Measurements from ENCODE around the gene SHE. TPM values are rescaled to one million over a fixed set of nuclear protein-coding genes. Genes with fewer than 3 reads are reported as not detected.

Gene SHE
- total and polyA plus RNA-seq, 9 donors = 7.3 to 10.4 (median 8.4) TPM

- H3K4me3 ChIP-seq (ENCODE audit: low read length) = no peak overlapping the region
- H3K27me3 ChIP-seq (ENCODE audit: control insufficient read depth, insufficient read depth, low read length) = peaks cover 5% of the 10 kb centered on the region
- H3K4me1 ChIP-seq (ENCODE audit: control insufficient read depth, insufficient read depth, low read length) = peaks cover 9% of the 10 kb centered on the region
- H3K36me3 ChIP-seq (ENCODE audit: control insufficient read depth, insufficient read depth, low read length) = no peaks in the 10 kb centered on the region
- H3K27ac ChIP-seq (ENCODE audit: low read length) = no peak overlapping the region
- DNase-seq = no peak
- no peaks in the 10 kb centered on the region for H3K9me3 ChIP-seq (replicated peaks; ENCODE audit: control insufficient read depth, low read depth, low read length)
- 93% methylated on average over 15 of the region's 15 CpGs for WGBS (ENCODE audit: insufficient coverage)
These were observed 66.5 kb downstream of the SHE start for GRCh38 chr1:154435599-154436200.

- DNase-seq = peak; percentile 81
These were observed 67.7 kb downstream of the SHE start for GRCh38 chr1:154434346-154435085.

GRCh38 chr1:154433161-154433764 lies 68.9 kb downstream of the SHE start:
- Histone ChIP-seq H3K27ac (ENCODE audit: low read length) (no peak overlapping the region), H3K4me3 (ENCODE audit: low read length) (no peak overlapping the region), H3K27me3 (ENCODE audit: control insufficient read depth, insufficient read depth, low read length) (peaks cover 13% of the 10 kb centered on the region), H3K4me1 (ENCODE audit: control insufficient read depth, insufficient read depth, low read length) (peaks cover 26% of the 10 kb centered on the region), H3K36me3 (ENCODE audit: control insufficient read depth, insufficient read depth, low read length) (no peaks in the 10 kb centered on the region), H3K9me3 (replicated peaks; ENCODE audit: control insufficient read depth, low read depth, low read length) (no peaks in the 10 kb centered on the region)
- WGBS (ENCODE audit: insufficient coverage) = 83% methylated on average over 4 of the region's 9 CpGs
- DNase-seq = no peak

More at GRCh38 chr1:154434346-154435085, 67.7 kb downstream of the SHE start:
- WGBS (ENCODE audit: insufficient coverage) = 23% methylated on average over 10 of the region's 18 CpGs
- Histone ChIP-seq H3K4me1 (ENCODE audit: control insufficient read depth, insufficient read depth, low read length) (peaks cover 17% of the 10 kb centered on the region), H3K9me3 (replicated peaks; ENCODE audit: control insufficient read depth, low read depth, low read length) (no peaks in the 10 kb centered on the region), H3K27ac (ENCODE audit: low read length) (peak overlapping the region; percentile 38), H3K4me3 (ENCODE audit: low read length) (no peak overlapping the region), H3K36me3 (ENCODE audit: control insufficient read depth, insufficient read depth, low read length) (no peaks in the 10 kb centered on the region), H3K27me3 (ENCODE audit: control insufficient read depth, insufficient read depth, low read length) (peaks cover 11% of the 10 kb centered on the region)

- Histone ChIP-seq H3K27ac (ENCODE audit: low read length) (no peak overlapping the region), H3K36me3 (ENCODE audit: control insufficient read depth, insufficient read depth, low read length) (no peaks in the 10 kb centered on the region)
- DNase-seq = no peak
These were observed 70.4 kb downstream of the SHE start for GRCh38 chr1:154431586-154432373.

GRCh38 chr1:154430903-154431302 lies 71.3 kb downstream of the SHE start:
- Histone ChIP-seq H3K9me3 (replicated peaks; ENCODE audit: control insufficient read depth, low read depth, low read length) (no peaks in the 10 kb centered on the region), H3K4me1 (ENCODE audit: control insufficient read depth, insufficient read depth, low read length) (peaks cover 37% of the 10 kb centered on the region), H3K36me3 (ENCODE audit: control insufficient read depth, insufficient read depth, low read length) (no peaks in the 10 kb centered on the region), H3K4me3 (ENCODE audit: low read length) (no peak overlapping the region), H3K27ac (ENCODE audit: low read length) (no peak overlapping the region), H3K27me3 (ENCODE audit: control insufficient read depth, insufficient read depth, low read length) (peaks cover 12% of the 10 kb centered on the region)
- peak; percentile 30 for DNase-seq
- 29% methylated on average over 10 of the region's 11 CpGs for WGBS (ENCODE audit: insufficient coverage)

More at GRCh38 chr1:154431586-154432373, 70.4 kb downstream of the SHE start:
- Histone ChIP-seq H3K9me3 (replicated peaks; ENCODE audit: control insufficient read depth, low read depth, low read length) (no peaks in the 10 kb centered on the region), H3K4me1 (ENCODE audit: control insufficient read depth, insufficient read depth, low read length) (peaks cover 37% of the 10 kb centered on the region), H3K4me3 (ENCODE audit: low read length) (no peak overlapping the region), H3K27me3 (ENCODE audit: control insufficient read depth, insufficient read depth, low read length) (peaks cover 13% of the 10 kb centered on the region)
- WGBS (ENCODE audit: insufficient coverage) = 80% methylated on average over 10 of the region's 10 CpGs

- Histone ChIP-seq H3K4me3 (ENCODE audit: low read length) (no peak overlapping the region), H3K36me3 (ENCODE audit: control insufficient read depth, insufficient read depth, low read length) (no peaks in the 10 kb centered on the region), H3K27me3 (ENCODE audit: control insufficient read depth, insufficient read depth, low read length) (peaks cover 11% of the 10 kb centered on the region), H3K9me3 (replicated peaks; ENCODE audit: control insufficient read depth, low read depth, low read length) (no peaks in the 10 kb centered on the region), H3K27ac (ENCODE audit: low read length) (no peak overlapping the region), H3K4me1 (ENCODE audit: control insufficient read depth, insufficient read depth, low read length) (peaks cover 37% of the 10 kb centered on the region)
- DNase-seq = no peak
- WGBS (ENCODE audit: insufficient coverage) = 55% methylated on average over 7 of the region's 17 CpGs
These were observed 72.2 kb downstream of the SHE start for GRCh38 chr1:154429841-154430611.

Other genes starting within 250 kb of the SHE start
- 88.2 TPM for gene HAX1, start 229.8 kb downstream of the SHE start, total RNA-seq
- gene HAX1, start 229.8 kb downstream of the SHE start, polyA plus RNA-seq (ENCODE audit: insufficient read depth in 1 of 8, insufficient read length in 8 of 8, low replicate concordance in 1 of 8) = 10 to 100 TPM; 57.1 to 79.1 (median 68.0) TPM
- gene AQP10, start 181.3 kb downstream of the SHE start, total RNA-seq = 0.04 TPM
- gene AQP10, start 181.3 kb downstream of the SHE start, polyA plus RNA-seq (ENCODE audit: insufficient read depth in 1 of 8, insufficient read length in 8 of 8, low replicate concordance in 1 of 8) = 1 to 10 TPM in 1 of 8 donors, under 1 TPM in 2, not detected in 5; 0.09 to 2.2 (median 0.17) TPM
- gene ATP8B2, start 176.9 kb downstream of the SHE start, total RNA-seq = 33.8 TPM
- 10 to 100 TPM; 16.4 to 33.4 (median 24.2) TPM for gene ATP8B2, start 176.9 kb downstream of the SHE start, polyA plus RNA-seq (ENCODE audit: insufficient read depth in 1 of 8, insufficient read length in 8 of 8, low replicate concordance in 1 of 8)
- gene IL6R, start 97.1 kb downstream of the SHE start, total RNA-seq = 5.6 TPM
- 1 to 10 TPM; 2.7 to 7.6 (median 5.1) TPM for gene IL6R, start 97.1 kb downstream of the SHE start, polyA plus RNA-seq (ENCODE audit: insufficient read depth in 1 of 8, insufficient read length in 8 of 8, low replicate concordance in 1 of 8)
- 0.98 TPM for gene TDRD10, start 193 bp downstream of the SHE start, total RNA-seq
- gene TDRD10, start 193 bp downstream of the SHE start, polyA plus RNA-seq (ENCODE audit: insufficient read depth in 1 of 8, insufficient read length in 8 of 8, low replicate concordance in 1 of 8) = 1 to 10 TPM; 1.0 to 3.7 (median 1.7) TPM
- 21.8 TPM for gene UBE2Q1, start 56.2 kb upstream of the SHE start, total RNA-seq
- 10 to 100 TPM; 46.5 to 73.4 (median 68.2) TPM for gene UBE2Q1, start 56.2 kb upstream of the SHE start, polyA plus RNA-seq (ENCODE audit: insufficient read depth in 1 of 8, insufficient read length in 8 of 8, low replicate concordance in 1 of 8)
- 0.09 TPM for gene CHRNB2, start 65.4 kb upstream of the SHE start, total RNA-seq
- 1 to 10 TPM in 1 of 8 donors, under 1 TPM in 7; 0.06 to 1.1 (median 0.22) TPM for gene CHRNB2, start 65.4 kb upstream of the SHE start, polyA plus RNA-seq (ENCODE audit: insufficient read depth in 1 of 8, insufficient read length in 8 of 8, low replicate concordance in 1 of 8)
- gene ADAR, start 105.8 kb upstream of the SHE start, total RNA-seq = 38.6 TPM
- 10 to 100 TPM; 42.1 to 71.9 (median 53.2) TPM for gene ADAR, start 105.8 kb upstream of the SHE start, polyA plus RNA-seq (ENCODE audit: insufficient read depth in 1 of 8, insufficient read length in 8 of 8, low replicate concordance in 1 of 8)

All from muscle of leg (tissue), 11 donors.